Ovary (tissue), 3 donors: Measurements from ENCODE around the gene BCAS4.

Source experiments
- POLR2A ChIP-seq: fragments of 450-650 bp; IDR thresholded peaks from one replicate; pipeline ENCODE4 v1.6.1; 2017; ENCODE audit warnings: antibody characterized with exemption, mild to moderate bottlenecking, moderate library complexity
- TF ChIP-seq, protein P1 (sequence below), 3 donors: fragments of 450-650 bp in 2 of 3; fragments of 200-600 bp in 1 of 3; IDR thresholded peaks; one replicate each; pipeline versions ENCODE4 v1.5.1 to v1.8.0; 2016 to 2022; ENCODE audit warnings: antibody characterized with exemption in 3 of 3, mild to moderate bottlenecking in 1 of 3
- donor health status: DM: no; HTN: no; CAD: no.

DNA sequence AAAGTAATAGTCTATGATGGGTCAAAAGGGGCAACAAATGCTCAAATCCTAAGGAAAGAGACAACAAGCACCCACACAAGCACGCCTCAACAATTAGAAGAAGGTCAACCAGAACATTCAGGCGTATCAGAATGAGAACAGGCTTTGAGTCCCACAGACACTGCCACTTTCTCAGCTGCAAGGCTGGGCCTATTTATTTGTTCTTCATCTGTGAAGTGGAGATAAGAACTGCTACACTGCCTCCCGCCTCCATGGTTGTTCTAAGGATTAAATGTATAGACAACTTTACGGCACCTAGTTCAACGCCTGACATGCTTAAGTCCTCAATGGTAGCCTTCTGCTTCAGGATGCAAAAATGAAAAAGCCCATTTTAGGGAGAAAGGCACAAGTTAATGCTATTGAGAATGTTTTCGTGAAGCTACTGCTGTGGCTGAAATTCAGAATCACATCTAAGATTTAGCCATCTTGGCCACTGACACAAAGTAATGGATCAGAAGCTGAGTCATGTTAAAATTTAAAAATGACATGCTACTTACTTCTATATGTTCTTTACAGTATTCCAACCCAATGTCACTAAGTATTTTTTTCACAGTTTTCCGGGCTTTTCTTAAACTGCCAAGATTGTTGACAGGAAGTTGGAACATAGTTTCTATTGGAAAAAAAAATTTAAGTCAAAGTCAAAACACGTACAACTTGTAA, 108.6 kb downstream of the BCAS4 start:
- TF ChIP-seq POLR2A = no peak
- TF ChIP-seq, protein P1, sequence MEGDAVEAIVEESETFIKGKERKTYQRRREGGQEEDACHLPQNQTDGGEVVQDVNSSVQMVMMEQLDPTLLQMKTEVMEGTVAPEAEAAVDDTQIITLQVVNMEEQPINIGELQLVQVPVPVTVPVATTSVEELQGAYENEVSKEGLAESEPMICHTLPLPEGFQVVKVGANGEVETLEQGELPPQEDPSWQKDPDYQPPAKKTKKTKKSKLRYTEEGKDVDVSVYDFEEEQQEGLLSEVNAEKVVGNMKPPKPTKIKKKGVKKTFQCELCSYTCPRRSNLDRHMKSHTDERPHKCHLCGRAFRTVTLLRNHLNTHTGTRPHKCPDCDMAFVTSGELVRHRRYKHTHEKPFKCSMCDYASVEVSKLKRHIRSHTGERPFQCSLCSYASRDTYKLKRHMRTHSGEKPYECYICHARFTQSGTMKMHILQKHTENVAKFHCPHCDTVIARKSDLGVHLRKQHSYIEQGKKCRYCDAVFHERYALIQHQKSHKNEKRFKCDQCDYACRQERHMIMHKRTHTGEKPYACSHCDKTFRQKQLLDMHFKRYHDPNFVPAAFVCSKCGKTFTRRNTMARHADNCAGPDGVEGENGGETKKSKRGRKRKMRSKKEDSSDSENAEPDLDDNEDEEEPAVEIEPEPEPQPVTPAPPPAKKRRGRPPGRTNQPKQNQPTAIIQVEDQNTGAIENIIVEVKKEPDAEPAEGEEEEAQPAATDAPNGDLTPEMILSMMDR (IDR thresholded peaks at IDR 0.05) = no peak
